Astrocyte of the cerebellum (primary cell): ENCODE data around the gene GLRX.
A peak's percentile ranks its signal among the peaks of the same experiment; 100 is the strongest.
"Not testable (repeated sequence)": the region's sequence is repeated elsewhere in the genome, so short reads cannot be mapped to it uniquely, and the experiment has no call there.

ENCODE experiments used
- DNase-seq: peaks from one replicate; pipeline ENCODE4 v3.0.0-alpha.2; 2011; ENCODE audit warnings: low read depth
- H3K4me3 ChIP-seq: 2 replicates; pipeline ENCODE4 v1.5.1; 2011; ENCODE audit warnings: mild to moderate bottlenecking, low read depth, low read length, moderate library complexity
- CTCF ChIP-seq: IDR thresholded peaks from 2 replicates; pipeline ENCODE4 v1.5.1; 2012; ENCODE audit warnings: low read length, low read depth, moderate library complexity, mild to moderate bottlenecking; ENCODE audit errors: missing control alignments
- in situ Hi-C: cut with HindIII; loops from 2 replicates; pipeline ENCODE4 v1.10.0; 2017; ENCODE audit warnings: low sequenced_read_pairs

Gene GLRX

GRCh38 chr5:95852567-95852966 lies 30.0 kb upstream of the GLRX start:
- TF ChIP-seq CTCF = no peak
- in situ Hi-C loops = no loop called here
- no peak overlapping the region for H3K4me3 ChIP-seq
- no peak for DNase-seq

- in situ Hi-C loops, H3K4me3 ChIP-seq, DNase-seq: not testable (repeated sequence)
These were observed 28.6 kb upstream of the GLRX start for GRCh38 chr5:95851141-95851540.

- H3K4me3 ChIP-seq = no peak overlapping the region
- TF ChIP-seq CTCF = no peak
- DNase-seq = no peak
- in situ Hi-C loops = no loop called here
These were observed 27.9 kb upstream of the GLRX start for GRCh38 chr5:95850391-95850894.

- no peak overlapping the region for H3K4me3 ChIP-seq
- no peak for TF ChIP-seq CTCF
- in situ Hi-C loops = no loop called here
- DNase-seq = no peak
These were observed 26.2 kb upstream of the GLRX start for GRCh38 chr5:95848701-95849100.

GRCh38 chr5:95847261-95847592 lies 24.7 kb upstream of the GLRX start:
- in situ Hi-C loops = no loop called here
- no peak for DNase-seq
- TF ChIP-seq CTCF = no peak
- H3K4me3 ChIP-seq = no peak overlapping the region

GRCh38 chr5:95846554-95847260 lies 24.2 kb upstream of the GLRX start:
- in situ Hi-C loops = no loop called here
- TF ChIP-seq CTCF = peak; percentile 91
- H3K4me3 ChIP-seq = no peak overlapping the region

GRCh38 chr5:95845391-95845790 lies 22.9 kb upstream of the GLRX start:
- no peak for TF ChIP-seq CTCF
- no peak for DNase-seq
- in situ Hi-C loops = no loop called here
- no peak overlapping the region for H3K4me3 ChIP-seq

More at GRCh38 chr5:95846554-95847260, 24.2 kb upstream of the GLRX start:
- DNase-seq = peak; percentile 54
